Uterus (tissue), 4 donors: Measurements from ENCODE around the gene CPLX1. TPM values are rescaled to one million over a fixed set of nuclear protein-coding genes. Genes with fewer than 3 reads are reported as not detected.
A peak's percentile ranks its signal among the peaks of the same experiment; 100 is the strongest.

Source experiments
- DNase-seq, 2 donors: peaks; one replicate each; pipeline ENCODE4 v3.0.0-alpha.2; 2019 to 2020
- H3K27ac ChIP-seq, 2 donors: fragments of 200-600 bp; sonication (generic); 1 replicate in 1 of 2; 2 replicates in 1 of 2; pipeline ENCODE4 v1.5.1; 2016 to 2018
- H3K27me3 ChIP-seq, 2 donors: fragments of 200-600 bp; sonication (generic); one replicate each; pipeline ENCODE4 v1.5.1; 2018 to 2019; ENCODE audit warnings: control low read depth in 1 of 2
- H3K36me3 ChIP-seq, 2 donors: fragments of 200-600 bp; sonication (generic); one replicate each; pipeline ENCODE4 v1.5.1; 2019; ENCODE audit warnings: control low read depth in 1 of 2
- H3K4me1 ChIP-seq, 2 donors: fragments of 200-600 bp; sonication (generic); one replicate each; pipeline ENCODE4 v1.5.1; 2018 to 2019; ENCODE audit warnings: control low read depth in 1 of 2
- H3K4me3 ChIP-seq, 2 donors: fragments of 200-600 bp; sonication (generic); 1 replicate in 1 of 2; 2 replicates in 1 of 2; pipeline ENCODE4 v1.5.1; 2018 to 2019; ENCODE audit warnings: mild to moderate bottlenecking in 1 of 2
- H3K9me3 ChIP-seq, 2 donors: fragments of 200-600 bp; sonication (generic); one replicate each; pipeline ENCODE4 v1.5.1; 2019; ENCODE audit warnings: control low read depth in 1 of 2
- CTCF ChIP-seq, 4 experiments: fragments of 200-600 bp in 2 of 4; fragments of 450-650 bp in 2 of 4; sonication (generic) in 2 of 4; IDR thresholded peaks; one replicate each; pipeline ENCODE4 v1.5.1; 2016 to 2019; ENCODE audit warnings: antibody characterized with exemption in 4 of 4, mild to moderate bottlenecking in 2 of 4, moderate library complexity in 1 of 4
- POLR2A ChIP-seq, 2 donors: fragments of 450-650 bp; IDR thresholded peaks; one replicate each; pipeline ENCODE4 v1.6.1; 2016; ENCODE audit warnings: antibody characterized with exemption in 2 of 2, mild to moderate bottlenecking in 1 of 2, moderate library complexity in 1 of 2
- intact Hi-C: fragments of 100-400 bp; cut with DNase I; formaldehyde crosslinking; loops from one replicate; pipeline ENCODE4 v1.15.1; 2023; ENCODE audit warnings: low total_unique reads
- total RNA-seq, 4 donors: library from RNA; depleted of rRNA in 3 of 4; stranded (reverse); fragments of >200 nt in 3 of 4; gene quantifications; one replicate each; pipeline versions ENCODE4 v1.1.0 to v1.2.4, GENCODE V29; 2014 to 2023
- donor health status: DM: yes; HTN: yes; CAD: no.

CPLX1 gene
- total RNA-seq, 4 donors from 2014 or later: 0.14 to 15.1 (median 2.0) TPM

GRCh38 chr4:789571-790465 lies 36.1 kb downstream of the CPLX1 start:
- Histone ChIP-seq H3K27me3 (peaks cover 9 to 10% of the 10 kb centered on the region in 2 donors), H3K27ac (no peak overlapping the region), H3K4me3 (no peak overlapping the region), H3K36me3 (no peaks in the 10 kb centered on the region), H3K9me3 (no peaks in the 10 kb centered on the region), H3K4me1 (peaks cover 0 to 24% of the 10 kb centered on the region in 2 donors)
- intact Hi-C loops: no loop called here
- TF ChIP-seq POLR2A (IDR thresholded peaks at IDR 0.05) (no peak), CTCF (IDR thresholded peaks at IDR 0.05) (no peak)
- DNase-seq: no peak

GRCh38 chr4:788636-789297 lies 37.2 kb downstream of the CPLX1 start:
- H3K9me3 ChIP-seq: no peaks in the 10 kb centered on the region
- H3K36me3 ChIP-seq: no peaks in the 10 kb centered on the region
- H3K4me1 ChIP-seq: peaks cover 0 to 23% of the 10 kb centered on the region in 2 donors
- intact Hi-C loops: no loop called here
- no peak overlapping the region for H3K4me3 ChIP-seq
- TF ChIP-seq CTCF (IDR thresholded peaks at IDR 0.05): no peak
- no peak for TF ChIP-seq POLR2A (IDR thresholded peaks at IDR 0.05)
- no peaks in the 10 kb centered on the region for H3K27me3 ChIP-seq
- DNase-seq: no peak
- no peak overlapping the region for H3K27ac ChIP-seq

- TF ChIP-seq CTCF (IDR thresholded peaks at IDR 0.05): no peak
- TF ChIP-seq POLR2A (IDR thresholded peaks at IDR 0.05): no peak
- Histone ChIP-seq H3K4me1 (peaks cover 0 to 23% of the 10 kb centered on the region in 2 donors), H3K27ac (peak overlapping the region; percentile 42 to 53), H3K4me3 (no peak overlapping the region), H3K9me3 (no peaks in the 10 kb centered on the region), H3K27me3 (no peaks in the 10 kb centered on the region), H3K36me3 (no peaks in the 10 kb centered on the region)
- intact Hi-C loops: no loop called here
- no peak for DNase-seq
Observed at GRCh38 chr4:788006-788635, 37.8 kb downstream of the CPLX1 start.

GRCh38 chr4:787561-787981 lies 38.4 kb downstream of the CPLX1 start:
- intact Hi-C loops: no loop called here
- DNase-seq: no peak
- H3K9me3 ChIP-seq: no peaks in the 10 kb centered on the region
- H3K27ac ChIP-seq: peak overlapping the region; percentile 42 to 53
- TF ChIP-seq POLR2A (IDR thresholded peaks at IDR 0.05) (no peak), CTCF (IDR thresholded peaks at IDR 0.05) (no peak)
- H3K27me3 ChIP-seq: no peaks in the 10 kb centered on the region
- peaks cover 0 to 22% of the 10 kb centered on the region in 2 donors for H3K4me1 ChIP-seq
- H3K36me3 ChIP-seq: no peaks in the 10 kb centered on the region
- no peak overlapping the region for H3K4me3 ChIP-seq
